ENCODE data around the gene CACNA2D3.

GRCh38 chr3:54223063-54223462 lies 100.7 kb downstream of the CACNA2D3 start:
- TF ChIP-seq POLR2A (IDR thresholded peaks at IDR 0.05) = no peak
- TF ChIP-seq EP300 (IDR thresholded peaks at IDR 0.05) = no peak

Measured in upper lobe of left lung (tissue), 4 donors.